H1 (cell line): ENCODE data around the gene TWSG1. TPM values are rescaled to one million over a fixed set of nuclear protein-coding genes. Genes with fewer than 3 reads are reported as not detected.
A peak's percentile ranks its signal among the peaks of the same experiment; 100 is the strongest.

Experiments
- CTCF ChIA-PET: fragments of 300-600 bp; sonication (Branson Sonifier 250); formaldehyde crosslinking; loops from one replicate; lab custom pipeline; 2021; ENCODE audit not compliant: partially characterized antibody; lab: Charles Lee
- POLR2A ChIA-PET: fragments of 300-600 bp; sonication (Branson Sonifier 250); formaldehyde crosslinking; loops from one replicate; lab custom pipeline; 2021; ENCODE audit warnings: inconsistent platforms; ENCODE audit not compliant: partially characterized antibody; lab: Charles Lee
- DNase-seq, 2 experiments: peaks; one replicate each; pipeline versions ENCODE4 v3.0.0 to v3.0.0-alpha.2; 2010 to 2022; ENCODE audit warnings: low spot score in 2 of 2, low read depth in 1 of 2, mixed read lengths in 1 of 2
- FAIRE-seq: peaks from 2 replicates; lab custom pipeline; 2011; peaks lifted over from hg19 to GRCh38; lab: Jason Lieb, UNC
- H2AFZ ChIP-seq: 2 replicates; pipeline ENCODE4 v1.8.1; 2012; ENCODE audit warnings: low read length, inconsistent platforms
- H2AK5ac ChIP-seq: 2 replicates; pipeline ENCODE4 v1.6.1; 2013; ENCODE audit warnings: low read depth, low read length
- H2BK120ac ChIP-seq: replicated peaks from 2 replicates; pipeline ENCODE3; 2013; ENCODE audit warnings: low read depth, low read length, inconsistent platforms
- H2BK12ac ChIP-seq: 2 replicates; pipeline ENCODE4 v1.6.1; 2013; ENCODE audit warnings: low read depth, low read length
- H2BK15ac ChIP-seq: 2 replicates; pipeline ENCODE4 v1.6.1; 2013; ENCODE audit warnings: low read length
- H2BK20ac ChIP-seq: 2 replicates; pipeline ENCODE4 v1.6.1; 2013; ENCODE audit warnings: low read length
- H2BK5ac ChIP-seq: 2 replicates; pipeline ENCODE4 v1.6.1; 2013; ENCODE audit warnings: low read depth, low read length
- H3K14ac ChIP-seq: 2 replicates; pipeline ENCODE4 v1.6.1; 2013; ENCODE audit warnings: inconsistent platforms; ENCODE audit not compliant: insufficient read length
- H3K18ac ChIP-seq: 2 replicates; pipeline ENCODE4 v1.6.1; 2013; ENCODE audit warnings: low read length; ENCODE audit errors: extremely low read depth
- H3K23ac ChIP-seq: 2 replicates; pipeline ENCODE4 v1.6.1; 2013; ENCODE audit warnings: inconsistent platforms; ENCODE audit not compliant: insufficient read length
- H3K23me2 ChIP-seq: 2 replicates; pipeline ENCODE4 v1.6.1; 2013; ENCODE audit warnings: low read depth, low read length
- H3K27ac ChIP-seq: 2 replicates; pipeline ENCODE4 v1.6.1; 2011; ENCODE audit warnings: low read depth, low read length, inconsistent platforms
- H3K27me3 ChIP-seq, 4 experiments: replicated peaks in 1 of 4; 1 replicate in 1 of 4; 2 replicates in 3 of 4; pipeline versions ENCODE4 v1.6.1 to v1.8.1; 2011 to 2013; ENCODE audit warnings: low read length in 3 of 4, mild to moderate bottlenecking in 3 of 4, inconsistent platforms in 2 of 4, mixed read lengths in 2 of 4, moderate library complexity in 1 of 4; ENCODE audit not compliant: control insufficient read depth in 3 of 4, insufficient read depth in 3 of 4; ENCODE audit errors: extremely low read depth in 1 of 4
- H3K36me3 ChIP-seq, 4 experiments: 2 replicates each; pipeline versions ENCODE4 v1.6.1 to v1.8.1; 2011 to 2013; ENCODE audit warnings: mild to moderate bottlenecking in 4 of 4, low read length in 3 of 4, moderate library complexity in 2 of 4, control low read depth in 1 of 4, inconsistent platforms in 1 of 4; ENCODE audit not compliant: insufficient read depth in 4 of 4, control insufficient read depth in 2 of 4
- H3K4ac ChIP-seq: replicated peaks from 2 replicates; pipeline ENCODE3; 2013; ENCODE audit warnings: low read length, low read depth, mixed read lengths, inconsistent platforms; ENCODE audit not compliant: insufficient read length
- H3K4me1 ChIP-seq, 4 experiments: replicated peaks in 1 of 4; 1 replicate in 1 of 4; 2 replicates in 3 of 4; pipeline versions ENCODE4 v1.6.1 to v1.8.1; 2011 to 2013; ENCODE audit warnings: low read length in 3 of 4, inconsistent platforms in 2 of 4, mixed read lengths in 1 of 4; ENCODE audit not compliant: insufficient read depth in 4 of 4, control insufficient read depth in 3 of 4
- H3K4me2 ChIP-seq, 2 experiments: 2 replicates each; pipeline versions ENCODE4 v1.6.1 to v1.8.1; 2011 to 2013; ENCODE audit warnings: low read depth in 2 of 2, low read length in 2 of 2, control low read depth in 1 of 2, inconsistent platforms in 1 of 2, mild to moderate bottlenecking in 1 of 2; ENCODE audit not compliant: insufficient read depth in 1 of 2
- H3K4me3 ChIP-seq, 4 experiments: fragments of 200-600, 300-600 bp in 1 of 4; sonication (generic), shearing (Covaris generic), sonication (Bioruptor Twin) in 1 of 4; 2 replicates each; pipeline versions ENCODE4 v1.5.1 to v1.8.1; 2011 to 2016; ENCODE audit warnings: low read length in 4 of 4, low read depth in 3 of 4, control low read depth in 2 of 4, inconsistent platforms in 2 of 4, mild to moderate bottlenecking in 2 of 4, mixed read lengths in 1 of 4, moderate library complexity in 1 of 4; ENCODE audit not compliant: insufficient read depth in 2 of 4; ENCODE audit errors: extremely low read depth in 1 of 4
- H3K56ac ChIP-seq: replicated peaks from 2 replicates; pipeline ENCODE3; 2013; ENCODE audit warnings: low read depth, mild to moderate bottlenecking, mixed read lengths, low read length, inconsistent platforms; ENCODE audit not compliant: insufficient read length
- H3K79me1 ChIP-seq: 2 replicates; pipeline ENCODE4 v1.6.1; 2013; ENCODE audit warnings: low read depth, low read length, control low read depth
- H3K79me2 ChIP-seq, 2 experiments: 2 replicates each; pipeline versions ENCODE4 v1.6.1 to v1.8.1; 2012 to 2013; ENCODE audit warnings: low read length in 2 of 2, mild to moderate bottlenecking in 2 of 2, inconsistent platforms in 1 of 2; ENCODE audit not compliant: insufficient read depth in 2 of 2, control insufficient read depth in 1 of 2
- H3K9ac ChIP-seq, 4 experiments: replicated peaks in 1 of 4; 1 replicate in 1 of 4; 2 replicates in 3 of 4; pipeline versions ENCODE4 v1.6.1 to v1.8.1; 2011 to 2013; ENCODE audit warnings: low read depth in 3 of 4, low read length in 3 of 4, control low read depth in 2 of 4, mild to moderate bottlenecking in 2 of 4, moderate library complexity in 2 of 4, inconsistent platforms in 1 of 4; ENCODE audit errors: extremely low read depth in 1 of 4
- H3K9me3 ChIP-seq, 2 experiments: 2 replicates each; pipeline versions ENCODE4 v1.6.1 to v1.8.1; 2012 to 2013; ENCODE audit warnings: mild to moderate bottlenecking in 2 of 2, moderate library complexity in 2 of 2, control low read depth in 1 of 2, inconsistent platforms in 1 of 2, low read depth in 1 of 2, low read length in 1 of 2, mixed read lengths in 1 of 2; ENCODE audit not compliant: insufficient read depth in 2 of 2
- H4K20me1 ChIP-seq, 2 experiments: replicated peaks in 1 of 2; 2 replicates each; pipeline versions ENCODE3 to v1.8.1; 2011 to 2013; ENCODE audit warnings: inconsistent platforms in 2 of 2, low read length in 2 of 2, mild to moderate bottlenecking in 1 of 2; ENCODE audit not compliant: insufficient read depth in 2 of 2, control insufficient read depth in 1 of 2
- H4K5ac ChIP-seq: 2 replicates; pipeline ENCODE4 v1.6.1; 2013; ENCODE audit warnings: low read length, low read depth, mixed read lengths, inconsistent platforms; ENCODE audit not compliant: insufficient read length
- H4K8ac ChIP-seq: 2 replicates; pipeline ENCODE4 v1.8.0; 2013; ENCODE audit warnings: mild to moderate bottlenecking, moderate library complexity, low read length, inconsistent platforms; ENCODE audit not compliant: insufficient read depth; ENCODE audit errors: extremely low read depth
- H4K91ac ChIP-seq: replicated peaks from 2 replicates; pipeline ENCODE3; 2013; ENCODE audit warnings: low read length, mixed read lengths, inconsistent platforms; ENCODE audit not compliant: insufficient read length
- SP4 ChIP-seq: IDR thresholded peaks from 2 replicates; pipeline ENCODE4 v1.6.1; 2012; ENCODE audit warnings: low read length, inconsistent platforms
- TAF7 ChIP-seq: optimal IDR thresholded peaks from 2 replicates; pipeline ENCODE3; 2011; ENCODE audit warnings: low read depth, mild to moderate bottlenecking, inconsistent platforms, low read length, moderate library complexity, borderline replicate concordance
- WGBS, 2 experiments: shearing (Covaris generic) in 1 of 2; methylation state at CpG; one replicate each; pipeline versions ENCODE4 v1.1.6 to v1.1.7; 2013 to 2015; ENCODE audit warnings: low lambda C conversion rate in 2 of 2, mixed read lengths in 2 of 2, inconsistent platforms in 1 of 2, low coverage in 1 of 2, missing lambda C conversion rate in 1 of 2; ENCODE audit not compliant: insufficient replicate concordance in 2 of 2, insufficient coverage in 1 of 2, insufficient read length in 1 of 2; ENCODE audit errors: extremely low coverage in 1 of 2, missing lambda C conversion rate in 1 of 2; 5-methylcytosine and 5-hydroxymethylcytosine counted together
- polyA plus RNA-seq, 7 experiments: library from polyadenylated mRNA; depleted of rRNA in 3 of 7; stranded (reverse) in 5 of 7; unstranded in 2 of 7; fragments of >200 nt in 5 of 7; fragments of 200-250 nt in 2 of 7; gene quantifications; 1 replicate in 5 of 7; 2 replicates in 1 of 7; 4 replicates in 1 of 7; pipeline versions ENCODE4 v1.2.1 to v1.2.3, GENCODE V29; 2011 to 2013; ENCODE audit warnings: missing spikeins in 2 of 7, mixed read lengths in 2 of 7
- total RNA-seq: library from RNA; stranded (reverse); fragmentation: NEBNext Ultra II Directional; extraction: Animal tissue kit (Norgen Biotek cat#: 25700); gene quantifications from 2 replicates; pipeline ENCODE4 v1.2.1, GENCODE V29; 2021

TWSG1 gene
- total and polyA plus RNA-seq, 2 of the 8 experiments (the other 6 are each of a cell fraction or from before 2014, with no cell fraction given), result 11.8 to 19.8 TPM

DNA sequence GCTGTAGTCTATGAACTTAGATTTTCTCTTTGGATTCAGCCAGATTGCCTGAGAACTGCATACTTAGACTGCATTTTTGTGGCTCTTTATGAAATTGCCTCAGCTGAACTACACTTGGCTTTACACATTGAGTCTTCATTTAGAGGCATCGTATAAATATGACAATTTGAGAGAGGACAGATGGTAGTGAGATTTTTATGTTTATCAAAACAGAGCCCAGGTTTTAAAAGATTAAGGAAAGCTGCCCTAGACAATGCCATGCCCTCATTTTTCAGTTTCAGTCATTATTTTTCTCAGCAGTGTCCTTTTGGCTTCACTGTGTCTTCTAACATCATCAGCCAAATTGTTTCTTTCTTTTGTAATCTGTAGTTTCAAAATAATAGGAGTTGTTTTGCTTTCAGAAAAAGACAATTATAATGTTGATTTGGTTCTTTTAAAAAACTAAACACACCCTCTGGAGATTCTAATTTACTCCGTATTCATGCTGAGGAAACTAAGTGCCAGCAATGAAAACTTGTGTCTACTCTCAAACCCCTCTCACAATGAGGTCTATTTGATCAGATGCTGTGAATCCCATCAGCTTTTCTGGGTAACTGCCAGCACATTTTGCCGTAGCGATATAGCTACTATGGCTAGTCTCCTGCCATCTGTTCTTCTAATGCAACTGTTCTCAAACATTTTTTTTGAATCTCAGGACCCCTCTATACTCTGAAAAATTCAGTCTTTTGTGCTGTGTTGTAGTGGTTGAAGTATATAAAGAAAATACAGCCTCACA is 46.2 kb downstream of the TWSG1 start:
- CTCF ChIA-PET, result interaction anchor here (0.8 to 1.5 kb wide), 4 partner anchors 12 to 136 kb away, joined by 3 to 5 read pairs (median 4); no protein-coding TSS in a partner anchor

More for the DNA sequence above, 46.2 kb downstream of the TWSG1 start:
- Histone ChIP-seq H4K20me1 (no peaks in the 10 kb centered on the region), H3K36me3 (no peaks in the 10 kb centered on the region), H3K9me3 (no peaks in the 10 kb centered on the region; a peak in 1 of 4 replicates), H3K4ac (no peak overlapping the region), H2AFZ (no peak overlapping the region), H2BK5ac (no peak overlapping the region), H3K18ac (no peak overlapping the region; the same call in 1 of the 2 replicates), H3K14ac (no peak overlapping the region), H2BK20ac (no peak overlapping the region), H3K4me1 (peaks cover 0 to 7% (median 1%) of the 10 kb centered on the region in 4 experiments; a peak in 2 of 7 replicates), H3K27me3 (no peaks in the 10 kb centered on the region), H3K27ac (no peak overlapping the region), H3K79me1 (no peaks in the 10 kb centered on the region), H3K4me2 (peak overlapping the region in 1 of 2 experiments; percentile 54; a peak in 3 of 4 replicates), H4K5ac (peak overlapping the region; percentile 85), H2AK5ac (no peak overlapping the region), H2BK120ac (no peak overlapping the region), H4K8ac (no peak overlapping the region), H3K4me3 (peak overlapping the region in 1 of 4 experiments; percentile 26; a peak in 1 of 8 replicates), H3K56ac (no peak overlapping the region), H3K9ac (no peak overlapping the region), H4K91ac (no peak overlapping the region), H3K23ac (no peak overlapping the region), H2BK15ac (no peak overlapping the region), H2BK12ac (no peak overlapping the region), H3K23me2 (no peaks in the 10 kb centered on the region), H3K79me2 (no peaks in the 10 kb centered on the region)
- WGBS, 2 experiments, result 34% methylated on average over 4 of the region's 4 CpGs; no CpG with 5 or more reads in 1 of the 2 experiments
- POLR2A ChIA-PET, result no interaction called here
- FAIRE-seq (no peak), DNase-seq (no peak)
- TF ChIP-seq SP4 (no peak), TAF7 (no peak)
